SK-N-SH (cell line): ENCODE measurements around the gene KRTAP21-3. TPM values are rescaled to one million over a fixed set of nuclear protein-coding genes. Genes with fewer than 3 reads are reported as not detected.
A peak's percentile ranks its signal among the peaks of the same experiment; 100 is the strongest.

ENCODE experiments used
- CTCF ChIA-PET: fragments of 300-600, 350-600 bp; formaldehyde crosslinking; extraction: SDS; loops from one replicate; lab custom pipeline; 2021; lab: Yijun Ruan, JAX
- POLR2A ChIA-PET: fragments of 350-600 bp; sonication (Branson Sonifier 250); formaldehyde crosslinking; extraction: SDS; loops from one replicate; lab custom pipeline; 2020; ENCODE audit warnings: antibody characterized with exemption, inconsistent platforms; lab: Yijun Ruan, JAX
- DNase-seq: peaks from one replicate; pipeline ENCODE4 v3.0.0; 2012
- H2AFZ ChIP-seq: fragments of 200-600 bp; sonication (generic); 2 replicates; pipeline ENCODE4 v1.8.1; 2016; ENCODE audit warnings: antibody characterized with exemption, mild to moderate bottlenecking, low read depth
- H3F3A ChIP-seq: fragments of 200-600 bp; sonication (generic); replicated peaks from 2 replicates; pipeline ENCODE3; 2016; ENCODE audit warnings: antibody characterized with exemption, mild to moderate bottlenecking; ENCODE audit not compliant: insufficient read depth
- H3K27ac ChIP-seq, 2 experiments: fragments of 200-500 bp in 1 of 2; fragments of 200-600 bp in 1 of 2; sonication (Bioruptor generic) in 1 of 2; sonication (generic), shearing (Covaris generic) in 1 of 2; 2 replicates each; pipeline versions ENCODE4 v1.5.1 to v1.6.1; 2014 to 2016; ENCODE audit warnings: low read depth in 2 of 2, inconsistent platforms in 1 of 2, low read length in 1 of 2, mild to moderate bottlenecking in 1 of 2, mixed read lengths in 1 of 2
- H3K27me3 ChIP-seq: fragments of 200-600 bp; sonication (generic), shearing (Covaris generic); 2 replicates; pipeline ENCODE4 v1.6.1; 2016; ENCODE audit warnings: mixed run types; ENCODE audit not compliant: insufficient read depth
- H3K36me3 ChIP-seq, 2 experiments: fragments of 200-500 bp in 1 of 2; fragments of 200-600 bp in 1 of 2; sonication (Bioruptor generic) in 1 of 2; sonication (generic) in 1 of 2; replicated peaks in 1 of 2; 2 replicates each; pipeline versions ENCODE3 to v1.5.1; 2014 to 2016; ENCODE audit warnings: low read length in 1 of 2, mild to moderate bottlenecking in 1 of 2; ENCODE audit not compliant: insufficient read depth in 2 of 2, control insufficient read depth in 1 of 2
- H3K4me1 ChIP-seq, 2 experiments: fragments of 200-500 bp in 1 of 2; fragments of 200-600 bp in 1 of 2; sonication (Bioruptor generic) in 1 of 2; sonication (generic), shearing (Covaris generic) in 1 of 2; 2 replicates each; pipeline versions ENCODE4 v1.5.1 to v1.6.1; 2014 to 2016; ENCODE audit warnings: low read depth in 1 of 2, low read length in 1 of 2, mixed run types in 1 of 2; ENCODE audit not compliant: insufficient read depth in 2 of 2, control insufficient read depth in 1 of 2
- H3K4me2 ChIP-seq: fragments of 200-600 bp; sonication (generic), shearing (Covaris generic); 2 replicates; pipeline ENCODE4 v1.6.1; 2017; ENCODE audit warnings: mixed run types
- H3K4me3 ChIP-seq, 2 experiments: fragments of 200-500 bp in 1 of 2; fragments of 200-600 bp in 1 of 2; sonication (Bioruptor generic) in 1 of 2; sonication (generic), shearing (Covaris generic) in 1 of 2; 2 replicates each; pipeline versions ENCODE4 v1.5.1 to v1.8.1; 2014 to 2016; ENCODE audit warnings: low read depth in 2 of 2, inconsistent platforms in 1 of 2, low read length in 1 of 2, mild to moderate bottlenecking in 1 of 2, mixed read lengths in 1 of 2, moderate library complexity in 1 of 2
- H3K79me2 ChIP-seq: fragments of 200-600 bp; sonication (generic); 2 replicates; pipeline ENCODE4 v1.8.1; 2017; ENCODE audit warnings: mild to moderate bottlenecking; ENCODE audit not compliant: insufficient read depth
- H3K9ac ChIP-seq: fragments of 200-600 bp; sonication (generic); 2 replicates; pipeline ENCODE4 v1.6.1; 2017; ENCODE audit warnings: mixed run types
- H3K9me2 ChIP-seq: fragments of 200-600 bp; sonication (generic); 2 replicates; pipeline ENCODE4 v1.6.1; 2017; ENCODE audit warnings: mixed run types
- H3K9me3 ChIP-seq: fragments of 200-600 bp; sonication (generic); 2 replicates; pipeline ENCODE4 v1.6.1; 2017; ENCODE audit warnings: mixed run types, mild to moderate bottlenecking, moderate library complexity
- H4K20me1 ChIP-seq: fragments of 200-600 bp; sonication (generic); 2 replicates; pipeline ENCODE4 v1.6.1; 2017; ENCODE audit warnings: mild to moderate bottlenecking, mixed run types; ENCODE audit not compliant: insufficient read depth
- EP300 ChIP-seq, 2 experiments: IDR thresholded peaks; 2 replicates each; pipeline versions ENCODE4 v1.4.0 to v1.6.1; 2012; ENCODE audit warnings: borderline replicate concordance in 1 of 2, low read depth in 1 of 2, low read length in 1 of 2
- FOXJ3 ChIP-seq: sonication (generic); formaldehyde crosslinking; IDR thresholded peaks from 2 replicates; pipeline ENCODE4 v1.5.1; 2020; ENCODE audit warnings: mild to moderate bottlenecking, missing genetic modification reagents
- FOXM1 ChIP-seq: IDR thresholded peaks from 2 replicates; pipeline ENCODE4 v1.4.0; 2012; ENCODE audit warnings: low read depth, mild to moderate bottlenecking
- GABPA ChIP-seq: IDR thresholded peaks from 2 replicates; pipeline ENCODE4 v1.4.0; 2012; ENCODE audit warnings: low read depth, mild to moderate bottlenecking
- GATA2 ChIP-seq: sonication (generic); formaldehyde crosslinking; IDR thresholded peaks from 2 replicates; pipeline ENCODE4 v1.5.0; 2020; ENCODE audit warnings: mild to moderate bottlenecking, missing genetic modification reagents
- MXI1 ChIP-seq: IDR thresholded peaks from 2 replicates; pipeline ENCODE4 v1.6.1; 2012; ENCODE audit warnings: mild to moderate bottlenecking, low read depth, low read length, improper control_type of control experiment
- NFIC ChIP-seq: IDR thresholded peaks from 2 replicates; pipeline ENCODE4 v1.4.0; 2012; ENCODE audit warnings: borderline replicate concordance
- POLR2AphosphoS5 ChIP-seq: IDR thresholded peaks from 2 replicates; pipeline ENCODE4 v1.6.1; 2012; ENCODE audit warnings: low read depth, low read length
- RCOR1 ChIP-seq: fragments of 150-350 bp; IDR thresholded peaks from 2 replicates; pipeline ENCODE4 v1.6.1; 2017; ENCODE audit warnings: antibody characterized with exemption, low read length
- SMC3 ChIP-seq: IDR thresholded peaks from 2 replicates; pipeline ENCODE4 v1.6.1; 2012; ENCODE audit warnings: low read depth, low read length, improper control_type of control experiment
- TCF12 ChIP-seq: IDR thresholded peaks from 2 replicates; pipeline ENCODE4 v1.4.0; 2012
- TEAD4 ChIP-seq: IDR thresholded peaks from 2 replicates; pipeline ENCODE4 v1.4.0; 2012; ENCODE audit warnings: mild to moderate bottlenecking, borderline replicate concordance; ENCODE audit not compliant: insufficient read depth
- YY1 ChIP-seq: IDR thresholded peaks from 2 replicates; pipeline ENCODE4 v1.4.0; 2012; ENCODE audit warnings: low read depth, mild to moderate bottlenecking
- WGBS: methylation state at CpG from one replicate; pipeline ENCODE4 v1.1.6; 2017; ENCODE audit warnings: low lambda C conversion rate; 5-methylcytosine and 5-hydroxymethylcytosine counted together
- polyA plus RNA-seq, 3 experiments: library from polyadenylated mRNA; depleted of rRNA; stranded (reverse); fragments of >200 nt; gene quantifications; 2 replicates each; pipeline ENCODE4 v1.2.3, GENCODE V29; 2012
- TF ChIP-seq, protein P1 (sequence below): fragments of 150-350 bp; IDR thresholded peaks from 2 replicates; pipeline ENCODE4 v1.6.1; 2016; ENCODE audit warnings: mild to moderate bottlenecking, low read depth, low read length
- TF ChIP-seq, protein P2 (sequence below): IDR thresholded peaks from 2 replicates; pipeline ENCODE4 v1.4.0; 2012; ENCODE audit warnings: low read depth, borderline replicate concordance
- TF ChIP-seq, protein P3 (sequence below): IDR thresholded peaks from 2 replicates; pipeline ENCODE4 v1.6.1; 2012; ENCODE audit warnings: mild to moderate bottlenecking, low read depth, low read length, moderate library complexity
- TF ChIP-seq, protein P4 (sequence below): IDR thresholded peaks from 2 replicates; pipeline ENCODE4; 2012
- TF ChIP-seq, protein P5 (sequence below): fragments of 200-600 bp; sonication (generic); IDR thresholded peaks from 2 replicates; pipeline ENCODE4 v1.6.1; 2017; ENCODE audit warnings: antibody characterized with exemption, mild to moderate bottlenecking, moderate library complexity
- TF ChIP-seq, protein P6 (sequence below): fragments of 150-350 bp; IDR thresholded peaks from 2 replicates; pipeline ENCODE4 v1.6.1; 2017; ENCODE audit warnings: antibody characterized with exemption, low read length, low read depth, borderline replicate concordance

Gene KRTAP21-3
- polyA plus RNA-seq, 1 of the 3 experiments (the other 2 are of a cell fraction) = not detected

DNA sequence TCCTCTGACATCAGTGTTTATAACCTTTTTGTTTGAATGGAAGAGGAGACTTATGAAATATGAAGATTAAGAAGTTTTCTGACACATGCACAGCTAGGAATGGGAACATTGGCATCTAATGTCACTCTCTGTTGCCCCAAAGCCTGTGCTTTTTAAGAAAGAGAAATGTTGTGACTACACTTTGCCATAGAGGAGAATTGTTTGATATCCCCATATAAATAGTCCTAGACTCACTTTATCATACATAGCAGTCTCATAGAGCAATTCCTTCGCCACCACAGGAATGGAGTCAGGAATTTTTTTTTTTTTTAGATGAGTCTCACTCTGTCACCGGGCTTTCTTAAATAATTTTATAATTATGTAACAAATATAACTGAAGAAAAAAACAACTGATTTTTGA lies 1.5 kb downstream of the KRTAP21-3 start (continued):
- TF ChIP-seq, protein P1, sequence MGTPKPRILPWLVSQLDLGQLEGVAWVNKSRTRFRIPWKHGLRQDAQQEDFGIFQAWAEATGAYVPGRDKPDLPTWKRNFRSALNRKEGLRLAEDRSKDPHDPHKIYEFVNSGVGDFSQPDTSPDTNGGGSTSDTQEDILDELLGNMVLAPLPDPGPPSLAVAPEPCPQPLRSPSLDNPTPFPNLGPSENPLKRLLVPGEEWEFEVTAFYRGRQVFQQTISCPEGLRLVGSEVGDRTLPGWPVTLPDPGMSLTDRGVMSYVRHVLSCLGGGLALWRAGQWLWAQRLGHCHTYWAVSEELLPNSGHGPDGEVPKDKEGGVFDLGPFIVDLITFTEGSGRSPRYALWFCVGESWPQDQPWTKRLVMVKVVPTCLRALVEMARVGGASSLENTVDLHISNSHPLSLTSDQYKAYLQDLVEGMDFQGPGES = no peak
- no peak for TF ChIP-seq MXI1
- TF ChIP-seq EP300 (IDR thresholded peaks at IDR 0.05; ENCODE audit: borderline replicate concordance in 1 of 2, low read depth in 1 of 2, low read length in 1 of 2) = peak in 1 of 2 experiments; percentile 71; a peak in 2 of 4 replicates
- no peak for TF ChIP-seq RCOR1
- peak; percentile 68; the same call in 1 of the 2 replicates for TF ChIP-seq TEAD4
- no peak for TF ChIP-seq SMC3
- peak; percentile 40; the same call in 1 of the 2 replicates for TF ChIP-seq FOXM1
- TF ChIP-seq NFIC = peak; percentile 51; the same call in 1 of the 2 replicates

DNA sequence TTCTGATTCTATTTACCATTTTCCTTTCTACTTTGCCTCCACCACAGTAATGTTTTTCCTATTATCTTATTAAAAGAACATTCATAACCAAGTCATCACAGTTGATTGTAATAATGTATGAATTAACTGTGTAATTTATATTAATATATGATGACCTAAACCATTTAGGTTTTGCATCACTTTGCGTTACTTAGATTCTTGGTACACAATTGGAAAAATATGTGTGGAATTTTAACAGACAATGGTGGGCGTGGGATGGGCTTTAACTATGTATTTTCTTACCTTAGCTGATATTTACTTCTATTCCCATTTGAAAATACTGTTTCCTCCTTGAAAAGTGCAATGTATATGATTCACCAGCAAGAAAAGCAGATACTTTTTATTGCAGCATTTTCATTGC lies 3.6 kb downstream of the KRTAP21-3 start:
- H3K9me3 ChIP-seq = no peaks in the 10 kb centered on the region
- peak overlapping the region; percentile 84 for H2AFZ ChIP-seq
- 10% methylated on average over 2 of the region's 2 CpGs for WGBS
- H3K4me2 ChIP-seq = no peak overlapping the region
- H4K20me1 ChIP-seq = no peaks in the 10 kb centered on the region
- no peak overlapping the region for H3K9ac ChIP-seq
- POLR2A ChIA-PET = no interaction called here
- peaks cover 55% of the 10 kb centered on the region for H3F3A ChIP-seq
- TF ChIP-seq, protein P1 = no peak
- TF ChIP-seq MXI1 = no peak
- TF ChIP-seq GATA2 (CRISPR knock-in tag) = no peak
- TF ChIP-seq YY1 = no peak
- no peak for TF ChIP-seq RCOR1
- TF ChIP-seq POLR2AphosphoS5 = no peak
- TF ChIP-seq TCF12 = no peak
- TF ChIP-seq, protein P2, sequence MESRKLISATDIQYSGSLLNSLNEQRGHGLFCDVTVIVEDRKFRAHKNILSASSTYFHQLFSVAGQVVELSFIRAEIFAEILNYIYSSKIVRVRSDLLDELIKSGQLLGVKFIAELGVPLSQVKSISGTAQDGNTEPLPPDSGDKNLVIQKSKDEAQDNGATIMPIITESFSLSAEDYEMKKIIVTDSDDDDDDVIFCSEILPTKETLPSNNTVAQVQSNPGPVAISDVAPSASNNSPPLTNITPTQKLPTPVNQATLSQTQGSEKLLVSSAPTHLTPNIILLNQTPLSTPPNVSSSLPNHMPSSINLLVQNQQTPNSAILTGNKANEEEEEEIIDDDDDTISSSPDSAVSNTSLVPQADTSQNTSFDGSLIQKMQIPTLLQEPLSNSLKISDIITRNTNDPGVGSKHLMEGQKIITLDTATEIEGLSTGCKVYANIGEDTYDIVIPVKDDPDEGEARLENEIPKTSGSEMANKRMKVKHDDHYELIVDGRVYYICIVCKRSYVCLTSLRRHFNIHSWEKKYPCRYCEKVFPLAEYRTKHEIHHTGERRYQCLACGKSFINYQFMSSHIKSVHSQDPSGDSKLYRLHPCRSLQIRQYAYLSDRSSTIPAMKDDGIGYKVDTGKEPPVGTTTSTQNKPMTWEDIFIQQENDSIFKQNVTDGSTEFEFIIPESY = no peak
- TF ChIP-seq, protein P3, sequence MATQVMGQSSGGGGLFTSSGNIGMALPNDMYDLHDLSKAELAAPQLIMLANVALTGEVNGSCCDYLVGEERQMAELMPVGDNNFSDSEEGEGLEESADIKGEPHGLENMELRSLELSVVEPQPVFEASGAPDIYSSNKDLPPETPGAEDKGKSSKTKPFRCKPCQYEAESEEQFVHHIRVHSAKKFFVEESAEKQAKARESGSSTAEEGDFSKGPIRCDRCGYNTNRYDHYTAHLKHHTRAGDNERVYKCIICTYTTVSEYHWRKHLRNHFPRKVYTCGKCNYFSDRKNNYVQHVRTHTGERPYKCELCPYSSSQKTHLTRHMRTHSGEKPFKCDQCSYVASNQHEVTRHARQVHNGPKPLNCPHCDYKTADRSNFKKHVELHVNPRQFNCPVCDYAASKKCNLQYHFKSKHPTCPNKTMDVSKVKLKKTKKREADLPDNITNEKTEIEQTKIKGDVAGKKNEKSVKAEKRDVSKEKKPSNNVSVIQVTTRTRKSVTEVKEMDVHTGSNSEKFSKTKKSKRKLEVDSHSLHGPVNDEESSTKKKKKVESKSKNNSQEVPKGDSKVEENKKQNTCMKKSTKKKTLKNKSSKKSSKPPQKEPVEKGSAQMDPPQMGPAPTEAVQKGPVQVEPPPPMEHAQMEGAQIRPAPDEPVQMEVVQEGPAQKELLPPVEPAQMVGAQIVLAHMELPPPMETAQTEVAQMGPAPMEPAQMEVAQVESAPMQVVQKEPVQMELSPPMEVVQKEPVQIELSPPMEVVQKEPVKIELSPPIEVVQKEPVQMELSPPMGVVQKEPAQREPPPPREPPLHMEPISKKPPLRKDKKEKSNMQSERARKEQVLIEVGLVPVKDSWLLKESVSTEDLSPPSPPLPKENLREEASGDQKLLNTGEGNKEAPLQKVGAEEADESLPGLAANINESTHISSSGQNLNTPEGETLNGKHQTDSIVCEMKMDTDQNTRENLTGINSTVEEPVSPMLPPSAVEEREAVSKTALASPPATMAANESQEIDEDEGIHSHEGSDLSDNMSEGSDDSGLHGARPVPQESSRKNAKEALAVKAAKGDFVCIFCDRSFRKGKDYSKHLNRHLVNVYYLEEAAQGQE = no peak
- TF ChIP-seq GABPA = no peak
- TF ChIP-seq, protein P4, sequence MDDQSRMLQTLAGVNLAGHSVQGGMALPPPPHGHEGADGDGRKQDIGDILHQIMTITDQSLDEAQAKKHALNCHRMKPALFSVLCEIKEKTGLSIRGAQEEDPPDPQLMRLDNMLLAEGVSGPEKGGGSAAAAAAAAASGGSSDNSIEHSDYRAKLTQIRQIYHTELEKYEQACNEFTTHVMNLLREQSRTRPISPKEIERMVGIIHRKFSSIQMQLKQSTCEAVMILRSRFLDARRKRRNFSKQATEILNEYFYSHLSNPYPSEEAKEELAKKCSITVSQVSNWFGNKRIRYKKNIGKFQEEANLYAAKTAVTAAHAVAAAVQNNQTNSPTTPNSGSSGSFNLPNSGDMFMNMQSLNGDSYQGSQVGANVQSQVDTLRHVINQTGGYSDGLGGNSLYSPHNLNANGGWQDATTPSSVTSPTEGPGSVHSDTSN = no peak
- no peak for TF ChIP-seq FOXM1
- TF ChIP-seq, protein P5, sequence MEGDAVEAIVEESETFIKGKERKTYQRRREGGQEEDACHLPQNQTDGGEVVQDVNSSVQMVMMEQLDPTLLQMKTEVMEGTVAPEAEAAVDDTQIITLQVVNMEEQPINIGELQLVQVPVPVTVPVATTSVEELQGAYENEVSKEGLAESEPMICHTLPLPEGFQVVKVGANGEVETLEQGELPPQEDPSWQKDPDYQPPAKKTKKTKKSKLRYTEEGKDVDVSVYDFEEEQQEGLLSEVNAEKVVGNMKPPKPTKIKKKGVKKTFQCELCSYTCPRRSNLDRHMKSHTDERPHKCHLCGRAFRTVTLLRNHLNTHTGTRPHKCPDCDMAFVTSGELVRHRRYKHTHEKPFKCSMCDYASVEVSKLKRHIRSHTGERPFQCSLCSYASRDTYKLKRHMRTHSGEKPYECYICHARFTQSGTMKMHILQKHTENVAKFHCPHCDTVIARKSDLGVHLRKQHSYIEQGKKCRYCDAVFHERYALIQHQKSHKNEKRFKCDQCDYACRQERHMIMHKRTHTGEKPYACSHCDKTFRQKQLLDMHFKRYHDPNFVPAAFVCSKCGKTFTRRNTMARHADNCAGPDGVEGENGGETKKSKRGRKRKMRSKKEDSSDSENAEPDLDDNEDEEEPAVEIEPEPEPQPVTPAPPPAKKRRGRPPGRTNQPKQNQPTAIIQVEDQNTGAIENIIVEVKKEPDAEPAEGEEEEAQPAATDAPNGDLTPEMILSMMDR = no peak
- no peak for TF ChIP-seq SMC3
- TF ChIP-seq FOXJ3 (CRISPR knock-in tag) = no peak
- TF ChIP-seq, protein P6, sequence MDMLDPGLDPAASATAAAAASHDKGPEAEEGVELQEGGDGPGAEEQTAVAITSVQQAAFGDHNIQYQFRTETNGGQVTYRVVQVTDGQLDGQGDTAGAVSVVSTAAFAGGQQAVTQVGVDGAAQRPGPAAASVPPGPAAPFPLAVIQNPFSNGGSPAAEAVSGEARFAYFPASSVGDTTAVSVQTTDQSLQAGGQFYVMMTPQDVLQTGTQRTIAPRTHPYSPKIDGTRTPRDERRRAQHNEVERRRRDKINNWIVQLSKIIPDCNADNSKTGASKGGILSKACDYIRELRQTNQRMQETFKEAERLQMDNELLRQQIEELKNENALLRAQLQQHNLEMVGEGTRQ = no peak
- no peak for DNase-seq
- no peaks in the 10 kb centered on the region for H3K79me2 ChIP-seq
- H3K4me3 ChIP-seq = no peak overlapping the region
- peak overlapping the region in 1 of 2 experiments; percentile 98; a peak in 2 of 4 replicates for H3K27ac ChIP-seq
- H3K27me3 ChIP-seq = no peaks in the 10 kb centered on the region
- peaks cover 0 to 15% of the 10 kb centered on the region in 2 experiments; a peak in 1 of 4 replicates for H3K4me1 ChIP-seq
- H3K9me2 ChIP-seq = no peaks in the 10 kb centered on the region
- H3K36me3 ChIP-seq = no peaks in the 10 kb centered on the region
- CTCF ChIA-PET = no interaction called here
